Pancreas (tissue), 8 donors: ENCODE measurements around the gene KLF11. TPM values are rescaled to one million over a fixed set of nuclear protein-coding genes. Genes with fewer than 3 reads are reported as not detected.

Source experiments
- polyA plus RNA-seq, 2 donors: library from polyadenylated mRNA; stranded (reverse); fragments of 200-250 nt; gene quantifications; one replicate each; pipeline ENCODE4 v1.2.3, GENCODE V29; 2013
- total RNA-seq, 6 donors: library from RNA; stranded (reverse); fragmentation: NEBNext Ultra II Directional in 4 of 6; extraction: Animal tissue kit (Norgen Biotek cat#: 25700) in 4 of 6; gene quantifications; one replicate each; pipeline versions ENCODE4 v1.2.1 to v1.2.4, GENCODE V29; 2021 to 2023
- donor health status: healthy with polysubstance abuse.
- donor health status: DM: no; HTN: no; CAD: no; lungs with moderate emphysema.
- donor health status: DM: no; HTN: no; CAD: no.
- donor health status: Bipolar disorder and iron deficiency.
- donor health status: DM: yes; HTN: yes; CAD: no.
- donor health status: DM: no; HTN: no; CAD: no.
- donor health status: DM: no; HTN: no; CAD: no.
- donor health status: DM: yes; HTN: yes; CAD: no.

The KLF11 gene
- total and polyA plus RNA-seq, 8 donors: 6.4 to 41.2 (median 21.3) TPM

Other genes starting within 250 kb of the KLF11 start
- 10 to 100 TPM in 1 of 6 donors, 1 to 10 TPM in 5; 5.1 to 11.4 (median 6.2) TPM for gene TAF1B, start 200.1 kb upstream of the KLF11 start, total RNA-seq
- gene TAF1B, start 200.1 kb upstream of the KLF11 start, polyA plus RNA-seq: 1 to 10 TPM; 2.3 to 3.5 TPM
- 1 to 10 TPM; 1.1 to 5.3 (median 2.2) TPM for gene GRHL1, start 91.9 kb upstream of the KLF11 start, total RNA-seq
- gene GRHL1, start 91.9 kb upstream of the KLF11 start, polyA plus RNA-seq: 1 to 10 TPM in 1 of 2 donors, under 1 TPM in 1; 0.95 to 2.4 TPM
- 10 to 100 TPM; 19.4 to 27.9 (median 21.7) TPM for gene CYS1, start 36.9 kb downstream of the KLF11 start, total RNA-seq
- 10 to 100 TPM; 18.9 to 51.3 TPM for gene CYS1, start 36.9 kb downstream of the KLF11 start, polyA plus RNA-seq
- 1 to 10 TPM in 4 of 6 donors, under 1 TPM in 2; 0.24 to 3.0 (median 2.1) TPM for gene RRM2, start 79.2 kb downstream of the KLF11 start, total RNA-seq
- gene RRM2, start 79.2 kb downstream of the KLF11 start, polyA plus RNA-seq: under 1 TPM; 0.16 to 0.27 TPM